HepG2 (cell line): ENCODE measurements around the gene CDAN1. TPM values are rescaled to one million over a fixed set of nuclear protein-coding genes. Genes with fewer than 3 reads are reported as not detected.

ENCODE experiments used
- ATAC-seq: fragments of 200-7000 bp; cut with Tn5 transposase; 3 replicates; pipeline ENCODE4 v1.9.1; 2020; ENCODE audit warnings: mild to moderate bottlenecking, moderate library complexity
- BruUV-seq: library from RNA; stranded (reverse); fragments of 400-500 nt; replicated peaks from 2 replicates; lab custom pipeline; 2021; lab: Mats Ljungman, UMichigan
- CTCF ChIA-PET: fragments of 300-600 bp; formaldehyde crosslinking; extraction: SDS; loops from one replicate; lab custom pipeline; 2021; ENCODE audit warnings: low total read pairs, inconsistent platforms, low intra/inter-chr PET ratio; lab: Yijun Ruan, JAX
- POLR2A ChIA-PET: fragments of 350-600 bp; sonication (Branson Sonifier 250); formaldehyde crosslinking; loops from one replicate; lab custom pipeline; 2020; ENCODE audit warnings: antibody characterized with exemption, inconsistent platforms; lab: Yijun Ruan, JAX
- DNase-seq: peaks from one replicate; pipeline ENCODE4 v3.0.0-alpha.2; 2015; ENCODE audit warnings: low spot score
- FAIRE-seq: peaks from 3 replicates; lab custom pipeline; 2011; peaks lifted over from hg19 to GRCh38; lab: Jason Lieb, UNC
- H2AFZ ChIP-seq: one replicate; pipeline ENCODE4 v1.6.1; 2011; ENCODE audit warnings: low read length, inconsistent platforms
- H3K27ac ChIP-seq: fragments of 300-600 bp; 3 replicates; pipeline ENCODE4 v1.8.0; 2011; ENCODE audit warnings: mixed run types, mild to moderate bottlenecking, mixed read lengths, low read length, inconsistent platforms; ENCODE audit not compliant: insufficient read depth; ENCODE audit errors: extremely low read length
- H3K27me3 ChIP-seq, 2 experiments: fragments of 200-600 bp in 1 of 2; 2 replicates in 1 of 2; 3 replicates in 1 of 2; pipeline versions ENCODE4 v1.6.0 to v1.8.0; 2011; ENCODE audit warnings: low read length in 2 of 2, mild to moderate bottlenecking in 2 of 2, moderate library complexity in 2 of 2, inconsistent platforms in 1 of 2; ENCODE audit not compliant: insufficient read depth in 2 of 2, control insufficient read depth in 1 of 2
- H3K36me3 ChIP-seq, 2 experiments: fragments of 200-600 bp in 1 of 2; replicated peaks in 1 of 2; 2 replicates in 1 of 2; 3 replicates in 1 of 2; pipeline versions ENCODE4 v1.5.1 to v1.8.0; 2011; ENCODE audit warnings: low read length in 2 of 2, inconsistent platforms in 1 of 2; ENCODE audit not compliant: insufficient read depth in 2 of 2, control insufficient read depth in 1 of 2
- H3K4me1 ChIP-seq: 2 replicates; pipeline ENCODE4 v1.5.1; 2012; ENCODE audit warnings: low read length, inconsistent platforms; ENCODE audit not compliant: insufficient read depth
- H3K4me2 ChIP-seq: 2 replicates; pipeline ENCODE4 v1.6.0; 2011; ENCODE audit warnings: low read depth, low read length, inconsistent platforms
- H3K4me3 ChIP-seq, 3 experiments: fragments of 200-600 bp in 1 of 3; sonication (generic), shearing (Covaris generic) in 1 of 3; replicated peaks in 1 of 3; 2 replicates each; pipeline ENCODE4 v1.5.1; 2011 to 2016; ENCODE audit warnings: low read length in 3 of 3, inconsistent platforms in 2 of 3, low read depth in 2 of 3, mild to moderate bottlenecking in 2 of 3, control low read depth in 1 of 3, mixed read lengths in 1 of 3; ENCODE audit not compliant: insufficient read depth in 1 of 3
- H3K79me2 ChIP-seq: one replicate; pipeline ENCODE4 v1.6.1; 2011; ENCODE audit warnings: low read length, inconsistent platforms; ENCODE audit not compliant: insufficient read depth
- H3K9ac ChIP-seq: 2 replicates; pipeline ENCODE4 v1.6.0; 2011; ENCODE audit warnings: mild to moderate bottlenecking, low read depth, low read length, inconsistent platforms; ENCODE audit not compliant: insufficient read depth
- H3K9me3 ChIP-seq: 2 replicates; pipeline ENCODE4 v1.5.1; 2012; ENCODE audit warnings: mild to moderate bottlenecking, low read length
- H4K20me1 ChIP-seq: 2 replicates; pipeline ENCODE4 v1.6.0; 2011; ENCODE audit warnings: inconsistent platforms, mild to moderate bottlenecking, low read length, moderate library complexity; ENCODE audit not compliant: insufficient read depth
- ATRX ChIP-seq: sonication (generic); formaldehyde crosslinking; IDR thresholded peaks from 2 replicates; pipeline ENCODE4 v1.4.0; 2020; ENCODE audit warnings: missing genetic modification reagents, borderline replicate concordance
- CCDC6 ChIP-seq: sonication (generic); formaldehyde crosslinking; IDR thresholded peaks from 2 replicates; pipeline ENCODE4 v1.8.1; 2022; ENCODE audit warnings: mild to moderate bottlenecking, missing genetic modification reagents, moderate library complexity
- HNRNPH1 ChIP-seq: fragments of 200-400 bp; formaldehyde crosslinking; optimal IDR thresholded peaks from 2 replicates; pipeline ENCODE3; 2017; ENCODE audit warnings: mild to moderate bottlenecking, low read depth, low read length
- KLF16 ChIP-seq, 2 experiments: sonication (generic) in 1 of 2; formaldehyde crosslinking in 1 of 2; IDR thresholded peaks; 2 replicates each; pipeline versions ENCODE4 v1.6.1 to v1.8.0; 2016 to 2023; ENCODE audit warnings: missing genetic modification reagents in 2 of 2, missing compliant biosample characterization in 1 of 2
- KLF9 ChIP-seq: IDR thresholded peaks from 2 replicates; pipeline ENCODE4 v1.6.1; 2016; ENCODE audit warnings: low read depth
- SAFB2 ChIP-seq: sonication (generic); formaldehyde crosslinking; IDR thresholded peaks from 2 replicates; pipeline ENCODE4 v1.5.1; 2020; ENCODE audit warnings: missing genetic modification reagents, low read depth, mild to moderate bottlenecking, borderline replicate concordance
- SATB2 ChIP-seq: sonication (generic); formaldehyde crosslinking; IDR thresholded peaks from 2 replicates; pipeline ENCODE4 v1.5.0; 2020; ENCODE audit warnings: missing genetic modification reagents
- ZFAT ChIP-seq: sonication (generic); formaldehyde crosslinking; conservative IDR thresholded peaks from 2 replicates; pipeline ENCODE4 v1.8.1; 2023; ENCODE audit warnings: missing genetic modification reagents, inconsistent platforms
- ZKSCAN5 ChIP-seq: sonication (generic); formaldehyde crosslinking; IDR thresholded peaks from 2 replicates; pipeline ENCODE4 v1.5.1; 2020; ENCODE audit warnings: mild to moderate bottlenecking, missing genetic modification reagents
- ZNF260 ChIP-seq: sonication (generic); formaldehyde crosslinking; IDR thresholded peaks from 2 replicates; pipeline ENCODE4 v1.4.0; 2020; ENCODE audit warnings: missing genetic modification reagents, low read depth, mild to moderate bottlenecking, borderline replicate concordance
- ZNF678 ChIP-seq: sonication (generic); formaldehyde crosslinking; IDR thresholded peaks from 2 replicates; pipeline ENCODE4 v1.4.0; 2020; ENCODE audit warnings: mild to moderate bottlenecking, missing genetic modification reagents
- ZNF747 ChIP-seq: sonication (generic); formaldehyde crosslinking; IDR thresholded peaks from 2 replicates; pipeline ENCODE4 v1.8.1; 2023; ENCODE audit warnings: missing genetic modification reagents, mild to moderate bottlenecking, borderline replicate concordance
- ZSCAN20 ChIP-seq: sonication (generic); formaldehyde crosslinking; IDR thresholded peaks from 2 replicates; pipeline ENCODE4 v1.4.0; 2020; ENCODE audit warnings: missing genetic modification reagents, mild to moderate bottlenecking, borderline replicate concordance
- WGBS: methylation state at CpG from one replicate; pipeline ENCODE4 v1.1.6; 2017; ENCODE audit warnings: low lambda C conversion rate; 5-methylcytosine and 5-hydroxymethylcytosine counted together
- in situ Hi-C: cut with HindIII; loops from 2 replicates; pipeline ENCODE4 v1.10.0; 2017; ENCODE audit warnings: low pct_unique_long_range_greater_than_20kb; ENCODE audit not compliant: extremely low pct_ligation_motif_present
- intact Hi-C: fragments of 100-400 bp; cut with micrococcal nuclease; formaldehyde crosslinking; loops from one replicate; pipeline ENCODE4 v1.10.0; 2022; ENCODE audit not compliant: unreplicated experiment
- polyA plus RNA-seq, 8 experiments: library from polyadenylated mRNA; depleted of rRNA in 3 of 8; stranded (reverse) in 7 of 8; unstranded in 1 of 8; fragments of >200 nt; fragmentation: Illumina TruSeq in 4 of 8; extraction: Trizol in 4 of 8; gene quantifications; 2 replicates each; pipeline versions ENCODE4 v1.2.1 to v1.2.3, GENCODE V29; 2011 to 2016; ENCODE audit warnings: low read depth in 4 of 8, missing spikeins in 1 of 8, mixed read lengths in 1 of 8; ENCODE audit not compliant: insufficient read depth in 1 of 8
- total RNA-seq, 5 experiments: library from RNA; depleted of rRNA; stranded (reverse); fragments of >200 nt; fragmentation: Illumina TruSeq; extraction: Trizol; gene quantifications; 2 replicates each; pipeline ENCODE4 v1.2.3, GENCODE V29; 2016; ENCODE audit warnings: low read depth in 1 of 5
- TF ChIP-seq, protein P1 (sequence below): sonication (generic); formaldehyde crosslinking; IDR thresholded peaks from 2 replicates; pipeline ENCODE4 v1.5.0; 2020; ENCODE audit warnings: missing genetic modification reagents
- TF ChIP-seq, protein P2 (sequence below), 2 experiments: fragments of 450-650 bp in 1 of 2; sonication (generic) in 1 of 2; formaldehyde crosslinking; IDR thresholded peaks; 2 replicates each; pipeline versions ENCODE4 v1.5.0 to v1.8.0; 2020 to 2022; ENCODE audit warnings: mild to moderate bottlenecking in 1 of 2, missing genetic modification reagents in 1 of 2

The CDAN1 gene
- total and polyA plus RNA-seq, 2 of the 13 experiments (the other 11 are each of a cell fraction or from before 2014, with no cell fraction given), result 5.0 to 16.1 TPM

DNA sequence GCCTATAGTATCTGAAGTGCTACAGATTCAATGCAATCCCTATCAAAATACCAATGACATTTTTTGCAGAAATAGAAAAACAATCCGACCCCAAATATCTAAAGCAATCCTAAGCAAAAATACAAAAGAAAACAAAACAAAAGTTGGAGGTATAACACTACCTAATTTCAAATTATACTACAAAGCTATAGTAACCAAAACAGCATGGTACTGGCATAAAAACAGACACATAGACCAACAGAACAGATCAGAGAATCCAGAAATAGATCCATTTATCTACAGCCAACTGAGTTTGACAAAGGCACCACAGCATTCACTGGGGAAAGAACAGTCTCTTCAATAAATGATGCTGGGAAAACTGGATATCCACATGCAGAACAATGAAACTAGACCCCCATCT is 23.8 kb upstream of the CDAN1 start (continued):
- TF ChIP-seq, protein P1, sequence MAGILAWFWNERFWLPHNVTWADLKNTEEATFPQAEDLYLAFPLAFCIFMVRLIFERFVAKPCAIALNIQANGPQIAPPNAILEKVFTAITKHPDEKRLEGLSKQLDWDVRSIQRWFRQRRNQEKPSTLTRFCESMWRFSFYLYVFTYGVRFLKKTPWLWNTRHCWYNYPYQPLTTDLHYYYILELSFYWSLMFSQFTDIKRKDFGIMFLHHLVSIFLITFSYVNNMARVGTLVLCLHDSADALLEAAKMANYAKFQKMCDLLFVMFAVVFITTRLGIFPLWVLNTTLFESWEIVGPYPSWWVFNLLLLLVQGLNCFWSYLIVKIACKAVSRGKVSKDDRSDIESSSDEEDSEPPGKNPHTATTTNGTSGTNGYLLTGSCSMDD (CRISPR knock-in tag), result no peak
- TF ChIP-seq ZNF747 (CRISPR knock-in tag) (no peak), SATB2 (CRISPR knock-in tag) (no peak), ATRX (CRISPR knock-in tag) (no peak)

DNA sequence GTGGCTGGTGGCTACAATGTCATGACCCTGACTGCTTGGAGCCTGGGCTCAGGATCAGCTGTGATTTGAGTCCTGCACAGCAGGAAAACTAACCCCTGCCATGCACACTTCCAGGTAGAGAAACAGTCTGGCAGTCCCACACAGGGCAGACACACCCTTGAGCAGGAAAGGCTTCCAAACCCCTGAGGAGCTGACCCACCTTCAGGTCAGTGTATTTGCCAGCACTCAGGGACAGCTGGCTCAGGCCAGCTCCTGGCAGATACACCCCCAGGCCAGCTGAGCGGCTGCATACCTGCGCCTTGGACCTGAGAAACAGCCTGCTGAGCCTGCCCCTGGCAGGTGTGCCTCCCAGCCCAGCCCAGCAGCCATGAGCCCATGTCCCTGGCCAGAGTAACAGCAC is 22.2 kb upstream of the CDAN1 start:
- Histone ChIP-seq H3K27me3 (no peaks in the 10 kb centered on the region), H3K4me3 (no peak overlapping the region), H4K20me1 (no peaks in the 10 kb centered on the region), H3K27ac (no peak overlapping the region), H3K9me3 (peaks cover 20% of the 10 kb centered on the region), H3K79me2 (no peaks in the 10 kb centered on the region), H3K4me1 (peaks cover 5% of the 10 kb centered on the region; the same call in 1 of the 2 replicates), H3K36me3 (no peaks in the 10 kb centered on the region), H2AFZ (no peak overlapping the region), H3K9ac (no peak overlapping the region), H3K4me2 (no peak overlapping the region)
- intact Hi-C loops, result no loop called here
- ATAC-seq (no peak), DNase-seq (no peak), FAIRE-seq (no peak)
- ChIA-PET POLR2A (no interaction called here), CTCF (no interaction called here)
- BruUV-seq, result no TSS peak
- TF ChIP-seq SAFB2 (CRISPR knock-in tag) (no peak), KLF9 (CRISPR knock-in tag) (no peak), ZKSCAN5 (CRISPR knock-in tag) (no peak), KLF16 (CRISPR knock-in tag; IDR thresholded peaks at IDR 0.05) (no peak), ZNF260 (CRISPR knock-in tag) (no peak), HNRNPH1 (no peak), ZFAT (CRISPR knock-in tag) (no peak), ZNF678 (no peak), CCDC6 (CRISPR knock-in tag) (no peak), ZSCAN20 (CRISPR knock-in tag) (no peak)
- TF ChIP-seq, protein P2, sequence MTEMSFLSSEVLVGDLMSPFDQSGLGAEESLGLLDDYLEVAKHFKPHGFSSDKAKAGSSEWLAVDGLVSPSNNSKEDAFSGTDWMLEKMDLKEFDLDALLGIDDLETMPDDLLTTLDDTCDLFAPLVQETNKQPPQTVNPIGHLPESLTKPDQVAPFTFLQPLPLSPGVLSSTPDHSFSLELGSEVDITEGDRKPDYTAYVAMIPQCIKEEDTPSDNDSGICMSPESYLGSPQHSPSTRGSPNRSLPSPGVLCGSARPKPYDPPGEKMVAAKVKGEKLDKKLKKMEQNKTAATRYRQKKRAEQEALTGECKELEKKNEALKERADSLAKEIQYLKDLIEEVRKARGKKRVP (CRISPR knock-in tag; IDR thresholded peaks at IDR 0.05), result no peak
- in situ Hi-C loops, result no loop called here
- no CpG with 5 or more reads among the region's 2 CpGs for WGBS
